Esophagus muscularis mucosa (tissue), 4 donors: ENCODE measurements around the gene ALDH7A1.

Experiments
- EP300 ChIP-seq: sonication (generic); formaldehyde crosslinking; IDR thresholded peaks from one replicate; pipeline ENCODE4 v1.6.1; 2017; ENCODE audit warnings: antibody characterized with exemption
- POLR2A ChIP-seq: fragments of 450-650 bp; IDR thresholded peaks from one replicate; pipeline ENCODE4 v1.6.1; 2017; ENCODE audit warnings: antibody characterized with exemption, moderate library complexity, mild to moderate bottlenecking, low read depth
- POLR2AphosphoS5 ChIP-seq, 2 donors: sonication (generic); formaldehyde crosslinking; IDR thresholded peaks; one replicate each; pipeline ENCODE4 v1.6.1; 2017; ENCODE audit warnings: antibody characterized with exemption in 2 of 2
- TF ChIP-seq, protein P1 (sequence below), 3 experiments: fragments of 200-600 bp in 2 of 3; fragments of 450-650 bp in 1 of 3; sonication (generic) in 2 of 3; IDR thresholded peaks; one replicate each; pipeline ENCODE4 v1.5.1; 2017 to 2019; ENCODE audit warnings: antibody characterized with exemption in 3 of 3, mild to moderate bottlenecking in 2 of 3, moderate library complexity in 1 of 3

GRCh38 chr5:126628102-126628501, 33.1 kb upstream of the ALDH7A1 start:
- no peak for TF ChIP-seq POLR2A
- TF ChIP-seq, protein P1, sequence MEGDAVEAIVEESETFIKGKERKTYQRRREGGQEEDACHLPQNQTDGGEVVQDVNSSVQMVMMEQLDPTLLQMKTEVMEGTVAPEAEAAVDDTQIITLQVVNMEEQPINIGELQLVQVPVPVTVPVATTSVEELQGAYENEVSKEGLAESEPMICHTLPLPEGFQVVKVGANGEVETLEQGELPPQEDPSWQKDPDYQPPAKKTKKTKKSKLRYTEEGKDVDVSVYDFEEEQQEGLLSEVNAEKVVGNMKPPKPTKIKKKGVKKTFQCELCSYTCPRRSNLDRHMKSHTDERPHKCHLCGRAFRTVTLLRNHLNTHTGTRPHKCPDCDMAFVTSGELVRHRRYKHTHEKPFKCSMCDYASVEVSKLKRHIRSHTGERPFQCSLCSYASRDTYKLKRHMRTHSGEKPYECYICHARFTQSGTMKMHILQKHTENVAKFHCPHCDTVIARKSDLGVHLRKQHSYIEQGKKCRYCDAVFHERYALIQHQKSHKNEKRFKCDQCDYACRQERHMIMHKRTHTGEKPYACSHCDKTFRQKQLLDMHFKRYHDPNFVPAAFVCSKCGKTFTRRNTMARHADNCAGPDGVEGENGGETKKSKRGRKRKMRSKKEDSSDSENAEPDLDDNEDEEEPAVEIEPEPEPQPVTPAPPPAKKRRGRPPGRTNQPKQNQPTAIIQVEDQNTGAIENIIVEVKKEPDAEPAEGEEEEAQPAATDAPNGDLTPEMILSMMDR (IDR thresholded peaks at IDR 0.05): no peak
- TF ChIP-seq POLR2AphosphoS5 (IDR thresholded peaks at IDR 0.05): no peak
- TF ChIP-seq EP300: no peak
